HCT116 (cell line): Measurements from ENCODE around the gene CMTM6. TPM values are rescaled to one million over a fixed set of nuclear protein-coding genes. Genes with fewer than 3 reads are reported as not detected.
"Not testable (repeated sequence)": the region's sequence is repeated elsewhere in the genome, so short reads cannot be mapped to it uniquely, and the experiment has no call there.

Source experiments
- ATAC-seq: fragments of 200-7000 bp; cut with Tn5 transposase; 2 replicates; pipeline ENCODE4 v1.9.1; 2020; ENCODE audit warnings: mild to moderate bottlenecking, moderate library complexity
- BruUV-seq: library from RNA; stranded (reverse); fragments of 400-500 nt; replicated peaks from 2 replicates; lab custom pipeline; 2021; lab: Mats Ljungman, UMichigan
- CTCF ChIA-PET: fragments of 300-600 bp; sonication (Branson Sonifier 250); formaldehyde crosslinking; loops from one replicate; lab custom pipeline; 2021; ENCODE audit warnings: antibody characterized with exemption; lab: Charles Lee
- POLR2A ChIA-PET: fragments of 300-600, 350-600 bp; sonication (Branson Sonifier 250); formaldehyde crosslinking; loops from one replicate; lab custom pipeline; 2021; ENCODE audit warnings: antibody characterized with exemption; lab: Charles Lee
- RAD21 ChIA-PET, 2 experiments: fragments of 300-600 bp; sonication (Branson Sonifier 250); formaldehyde crosslinking; loops; one replicate each; lab custom pipeline; 2023; ENCODE audit warnings: low total read pairs in 2 of 2; ENCODE audit not compliant: uncharacterized antibody in 2 of 2, unreplicated experiment in 2 of 2, low non-redundant PET in 1 of 2; lab: Charles Lee
- DNase-seq: peaks from one replicate; pipeline ENCODE4 v3.0.0-alpha.2; 2010; ENCODE audit warnings: low read depth, low spot score
- H2AFZ ChIP-seq: fragments of 200-600 bp; shearing (Covaris generic), sonication (generic); 2 replicates; pipeline ENCODE4 v1.6.1; 2017; ENCODE audit warnings: low read depth, mixed run types, mixed read lengths, antibody characterized with exemption, low read length; ENCODE audit not compliant: poor library complexity, severe bottlenecking
- H3K27ac ChIP-seq: 2 replicates; pipeline ENCODE4 v1.5.1; 2012; ENCODE audit warnings: low read depth, low read length
- H3K27me3 ChIP-seq: fragments of 200-600 bp; sonication (generic); 2 replicates; pipeline ENCODE4 v1.6.1; 2016; ENCODE audit warnings: mixed run types, low read length, mixed read lengths; ENCODE audit not compliant: insufficient read depth
- H3K36me3 ChIP-seq, 2 experiments: fragments of 200-500 bp in 1 of 2; fragments of 200-600 bp in 1 of 2; sonication (Bioruptor generic) in 1 of 2; sonication (generic) in 1 of 2; 2 replicates each; pipeline versions ENCODE4 v1.5.1 to v1.6.1; 2014 to 2016; ENCODE audit warnings: low read length in 2 of 2, inconsistent platforms in 1 of 2, mixed read lengths in 1 of 2, mixed run types in 1 of 2; ENCODE audit not compliant: insufficient read depth in 2 of 2, control insufficient read depth in 1 of 2
- H3K4me1 ChIP-seq, 2 experiments: fragments of 200-600 bp in 1 of 2; sonication (generic) in 1 of 2; 2 replicates each; pipeline versions ENCODE4 v1.5.1 to v1.6.1; 2012 to 2017; ENCODE audit warnings: low read length in 2 of 2, inconsistent platforms in 1 of 2, mild to moderate bottlenecking in 1 of 2, mixed read lengths in 1 of 2, mixed run types in 1 of 2, moderate library complexity in 1 of 2; ENCODE audit not compliant: insufficient read depth in 2 of 2, control insufficient read depth in 1 of 2
- H3K4me2 ChIP-seq: fragments of 200-600 bp; sonication (generic); 2 replicates; pipeline ENCODE4 v1.6.1; 2017; ENCODE audit warnings: mixed run types, low read length, mixed read lengths
- H3K4me3 ChIP-seq, 2 experiments: fragments of 200-600 bp in 1 of 2; sonication (generic) in 1 of 2; replicated peaks in 1 of 2; 2 replicates each; pipeline ENCODE4 v1.5.1; 2011 to 2016; ENCODE audit warnings: low read length in 2 of 2, control low read depth in 1 of 2, low read depth in 1 of 2, mild to moderate bottlenecking in 1 of 2, mixed read lengths in 1 of 2, mixed run types in 1 of 2
- H3K79me2 ChIP-seq: fragments of 200-600 bp; sonication (generic); 2 replicates; pipeline ENCODE4 v1.6.1; 2017; ENCODE audit warnings: mild to moderate bottlenecking, mixed run types, low read length, moderate library complexity, mixed read lengths; ENCODE audit not compliant: insufficient read depth
- H3K9ac ChIP-seq: fragments of 200-600 bp; sonication (generic); 2 replicates; pipeline ENCODE4 v1.6.1; 2016; ENCODE audit warnings: low read length, mixed read lengths
- H3K9me2 ChIP-seq: fragments of 200-600 bp; sonication (generic), shearing (Covaris generic); 2 replicates; pipeline ENCODE4 v1.6.1; 2017; ENCODE audit warnings: mixed run types, mild to moderate bottlenecking, moderate library complexity; ENCODE audit not compliant: insufficient read depth
- H3K9me3 ChIP-seq, 2 experiments: fragments of 200-500 bp in 1 of 2; fragments of 200-600 bp in 1 of 2; sonication (Bioruptor generic) in 1 of 2; sonication (generic) in 1 of 2; 2 replicates each; pipeline ENCODE4 v1.6.1; 2014 to 2017; ENCODE audit warnings: low read length in 2 of 2, mixed read lengths in 2 of 2, inconsistent platforms in 1 of 2, low read depth in 1 of 2, mild to moderate bottlenecking in 1 of 2, mixed run types in 1 of 2, moderate library complexity in 1 of 2; ENCODE audit not compliant: control insufficient read depth in 1 of 2, insufficient read depth in 1 of 2
- H4K20me1 ChIP-seq: fragments of 200-600 bp; sonication (generic), shearing (Covaris generic); 2 replicates; pipeline ENCODE4 v1.6.1; 2017; ENCODE audit warnings: mixed run types, mild to moderate bottlenecking, moderate library complexity; ENCODE audit not compliant: insufficient read depth
- EZH2phosphoT487 ChIP-seq: fragments of 200-600 bp; IDR thresholded peaks from 2 replicates; pipeline ENCODE4 v1.6.1; 2018; ENCODE audit warnings: antibody characterized with exemption, borderline replicate concordance
- FOSL1 ChIP-seq: IDR thresholded peaks from 2 replicates; pipeline ENCODE4 v1.6.1; 2012; ENCODE audit warnings: low read depth
- intact Hi-C: fragments of 100-400 bp; cut with micrococcal nuclease; formaldehyde crosslinking; loops from 2 replicates; pipeline ENCODE4 v1.10.0; 2022
- total RNA-seq: library from RNA; stranded (reverse); gene quantifications from one replicate; pipeline ENCODE4 v1.2.1, GENCODE V29; 2021; ENCODE audit not compliant: unreplicated experiment

The CMTM6 gene
- total RNA-seq, 1 experiment from 2014 or later, result 41.1 TPM

GRCh38 chr3:32440611-32441350, 61.9 kb downstream of the CMTM6 start:
- Histone ChIP-seq H3K9ac (no peak overlapping the region), H3K79me2 (peaks cover 89% of the 10 kb centered on the region), H3K4me1 (peaks cover 2 to 65% of the 10 kb centered on the region in 2 experiments; a peak in 2 of 4 replicates), H3K27me3 (no peaks in the 10 kb centered on the region)
- CTCF ChIA-PET, result interaction anchor here (0.9 kb wide), 1 partner anchor 29 kb away, joined by 3 read pairs; no protein-coding TSS in a partner anchor
- intact Hi-C loops, result no loop called here
- TF ChIP-seq FOSL1 (no peak), EZH2phosphoT487 (no peak)
- TF ChIP-seq, all 23 proteins: peak for 0
- H3K36me3 ChIP-seq, result peaks cover 0 to 9% of the 10 kb centered on the region in 2 experiments; a peak in 2 of 4 replicates
- ATAC-seq (no peak), DNase-seq (no peak)
- no peak overlapping the region for H3K4me2 ChIP-seq
- no peak overlapping the region for H3K27ac ChIP-seq
- no peaks in the 10 kb centered on the region for H3K9me3 ChIP-seq
- no peak overlapping the region for H3K4me3 ChIP-seq
- no peak overlapping the region for H2AFZ ChIP-seq
- H3K9me2 ChIP-seq, result no peaks in the 10 kb centered on the region
- no TSS peak for BruUV-seq
- H4K20me1 ChIP-seq, result no peaks in the 10 kb centered on the region; the same call in 1 of the 2 replicates
- ChIA-PET POLR2A (no interaction called here), RAD21 (no interaction called here)

DNA sequence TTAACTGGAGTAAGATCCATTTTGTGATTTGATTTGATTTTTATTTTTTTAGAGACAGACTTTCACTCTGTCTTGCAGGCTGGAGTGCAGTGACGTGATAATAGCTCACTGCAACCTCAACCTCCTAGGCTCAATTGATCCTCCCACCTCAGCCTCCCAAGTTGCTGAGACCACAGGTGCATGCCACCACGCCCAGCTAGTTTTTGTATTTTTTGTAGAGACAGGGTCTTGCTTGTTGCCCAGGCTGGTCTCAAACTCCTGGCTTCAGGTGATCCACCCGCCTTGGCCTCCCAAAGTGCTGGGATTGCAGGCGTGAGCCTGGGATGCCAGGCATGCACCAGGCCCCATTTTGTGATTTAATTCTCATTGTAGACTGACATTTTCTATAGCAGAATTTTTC, 63.2 kb downstream of the CMTM6 start:
- ATAC-seq, CTCF ChIA-PET, H3K9me2 ChIP-seq, H3K4me3 ChIP-seq, H3K36me3 ChIP-seq, H3K4me2 ChIP-seq, H3K27me3 ChIP-seq, BruUV-seq, H2AFZ ChIP-seq, H3K9ac ChIP-seq, H3K27ac ChIP-seq, DNase-seq, RAD21 ChIA-PET, intact Hi-C loops, H4K20me1 ChIP-seq, H3K9me3 ChIP-seq, POLR2A ChIA-PET: not testable (repeated sequence)
- H3K79me2 ChIP-seq, result peaks cover 91% of the 10 kb centered on the region
- H3K4me1 ChIP-seq, result peaks cover 2 to 66% of the 10 kb centered on the region in 2 experiments; a peak in 2 of 4 replicates
